GM18873 (cell line): ENCODE results near the gene SH3PXD2B.
A peak's percentile ranks its signal among the peaks of the same experiment; 100 is the strongest.
"Not testable (repeated sequence)": the region's sequence is repeated elsewhere in the genome, so short reads cannot be mapped to it uniquely, and the experiment has no call there.

Experiments used
- ATAC-seq: cut with Tn5 transposase; IDR thresholded peaks from one replicate; pipeline ENCODE4 v1.9.1; 2021; ENCODE audit warnings: mild to moderate bottlenecking, moderate library complexity, moderate number of reproducible peaks; ENCODE audit not compliant: unreplicated experiment, low FRiP score

The SH3PXD2B gene

DNA sequence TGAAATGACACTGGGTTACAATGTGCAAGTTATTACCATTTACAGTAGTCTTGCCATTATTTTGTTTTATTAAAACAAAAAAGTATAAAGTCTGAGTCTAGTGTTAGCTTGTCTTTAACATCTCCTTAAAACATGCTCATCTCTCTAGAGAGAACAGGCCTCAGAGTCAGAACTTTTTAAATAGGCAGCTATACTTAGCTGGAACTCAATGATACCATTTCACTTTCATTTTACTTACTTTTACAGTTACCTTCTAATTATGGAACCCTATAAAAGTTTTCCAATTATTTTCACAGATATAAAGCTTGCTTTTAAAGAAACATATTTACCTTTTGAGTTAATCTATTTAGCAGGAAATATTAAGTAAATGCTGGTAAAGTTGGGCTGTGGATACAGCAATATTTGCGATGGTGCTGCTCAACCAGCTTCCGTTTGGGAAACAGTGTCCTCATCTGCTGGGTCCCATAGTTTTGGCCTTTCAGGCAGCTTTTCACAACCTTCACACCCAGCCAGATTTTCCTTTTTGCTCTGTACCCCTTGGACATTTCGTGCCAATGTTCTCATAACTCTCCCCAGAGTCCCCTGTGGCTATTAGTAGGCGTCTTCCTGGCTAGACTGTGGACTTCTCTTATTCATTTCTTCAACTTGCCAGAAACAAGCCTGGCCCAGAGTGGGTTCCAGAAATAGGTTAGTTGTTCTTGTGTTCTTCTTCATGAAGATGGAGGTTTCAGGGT, 134.4 kb downstream of the SH3PXD2B start:
- ATAC-seq, result no peak

GRCh38 chr5:172315587-172316493, 138.5 kb downstream of the SH3PXD2B start:
- peak; percentile 50 for ATAC-seq

- no peak for ATAC-seq
Observed at GRCh38 chr5:172313915-172314314, 140.4 kb downstream of the SH3PXD2B start.

GRCh38 chr5:172312286-172312685, 142.0 kb downstream of the SH3PXD2B start:
- no peak for ATAC-seq

- ATAC-seq, result no peak
Observed at GRCh38 chr5:172311605-172312004, 142.7 kb downstream of the SH3PXD2B start.

- ATAC-seq, result no peak
Observed at GRCh38 chr5:172311026-172311425, 143.3 kb downstream of the SH3PXD2B start.

- ATAC-seq, result no peak
Observed at GRCh38 chr5:172305380-172305779, 148.9 kb downstream of the SH3PXD2B start.

- ATAC-seq, result no peak
Observed at GRCh38 chr5:172303572-172304335, 150.6 kb downstream of the SH3PXD2B start.

GRCh38 chr5:172303162-172303561, 151.2 kb downstream of the SH3PXD2B start:
- no peak for ATAC-seq

DNA sequence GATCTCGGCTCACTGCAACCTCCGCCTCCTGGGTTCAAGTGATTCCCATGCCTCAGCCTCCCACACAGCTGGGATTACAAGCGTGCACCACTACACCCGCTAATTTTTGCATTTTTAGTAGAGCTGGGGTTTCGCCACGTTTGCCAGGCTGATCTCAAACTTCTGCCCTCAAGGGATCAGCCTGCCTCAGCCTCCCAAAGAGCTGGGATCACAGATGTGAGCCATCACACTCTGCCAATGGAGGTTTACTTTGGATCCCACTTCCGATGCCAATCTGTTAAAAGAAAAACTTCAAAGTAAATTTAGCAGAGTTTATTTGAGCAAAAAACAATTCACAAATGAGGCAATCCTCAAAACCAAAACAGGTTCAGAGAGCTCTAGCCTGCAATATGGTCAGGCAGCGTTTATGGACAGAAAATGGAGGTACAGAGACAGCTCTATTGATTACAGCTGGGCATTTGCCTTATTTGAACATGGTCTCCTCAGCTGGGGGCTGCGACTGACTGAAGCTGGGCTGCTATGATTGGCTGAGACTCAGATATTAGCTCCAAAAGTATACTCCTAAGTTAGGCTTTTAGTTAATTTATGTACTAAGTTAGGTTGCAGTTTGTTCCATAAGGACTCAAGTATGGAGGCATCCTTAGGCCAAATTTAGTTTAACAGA, 152.1 kb downstream of the SH3PXD2B start:
- ATAC-seq, result no peak

DNA sequence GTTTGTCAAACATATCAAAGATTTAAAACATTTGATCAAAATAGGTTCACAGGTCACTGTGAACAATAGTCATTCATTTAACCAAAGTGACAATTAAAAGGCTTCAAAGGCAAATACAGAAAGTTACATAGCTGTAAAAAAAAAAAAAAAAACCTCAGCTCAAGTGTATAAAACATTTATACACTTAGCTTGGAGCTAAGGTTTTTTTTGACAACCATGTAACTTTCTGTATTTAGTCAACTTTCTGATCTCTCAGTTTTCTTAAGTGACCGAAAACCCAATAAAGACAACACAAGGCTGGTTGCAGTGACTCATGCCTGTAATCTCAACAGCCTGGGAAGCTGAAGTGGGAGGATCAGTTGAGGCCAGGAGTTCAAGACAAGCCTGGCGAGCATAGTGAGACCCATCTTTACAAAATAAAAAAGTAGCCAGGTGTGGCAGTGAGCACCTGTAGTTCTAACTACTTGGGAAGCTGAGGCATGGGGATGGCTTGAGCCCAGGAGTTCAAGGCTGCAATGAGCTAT, 154.3 kb downstream of the SH3PXD2B start:
- no peak for ATAC-seq

GRCh38 chr5:172294831-172295230, 159.5 kb downstream of the SH3PXD2B start:
- no peak for ATAC-seq

- no peak for ATAC-seq
Observed at GRCh38 chr5:172293745-172294342, 160.5 kb downstream of the SH3PXD2B start.

DNA sequence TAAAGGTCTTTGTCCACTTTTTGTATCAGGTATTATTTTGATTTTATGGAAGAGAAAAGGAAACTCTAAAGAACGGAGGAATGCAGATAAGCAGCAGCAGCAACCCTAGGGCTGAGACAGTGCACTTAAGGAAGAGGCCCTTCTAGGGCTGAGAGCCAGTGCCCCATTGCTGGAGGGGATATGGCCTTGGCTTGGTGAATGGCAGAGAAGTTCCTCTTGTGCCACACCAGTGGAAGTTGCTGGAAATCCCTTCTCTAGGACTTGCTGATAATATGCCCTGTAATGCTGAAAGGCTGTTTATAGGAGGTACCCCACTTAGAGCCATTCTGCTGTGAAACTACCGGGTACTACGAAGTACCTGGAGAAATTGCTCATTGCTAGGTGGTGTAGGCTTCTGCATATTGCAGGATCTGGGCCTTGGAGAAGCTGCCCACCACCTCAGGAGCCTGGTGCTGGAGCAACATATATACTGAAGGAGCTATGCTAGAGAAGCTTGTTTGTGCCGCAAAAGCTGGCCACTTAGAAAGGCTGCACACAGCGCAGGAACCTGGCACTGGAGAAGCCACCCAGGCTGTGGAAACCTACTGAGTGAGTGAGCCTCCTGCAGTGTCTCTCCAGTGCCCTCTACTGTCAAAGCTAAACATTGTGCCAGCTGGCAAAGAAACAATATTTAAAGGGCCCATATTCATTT, 161.1 kb downstream of the SH3PXD2B start:
- peak; percentile 66 for ATAC-seq

DNA sequence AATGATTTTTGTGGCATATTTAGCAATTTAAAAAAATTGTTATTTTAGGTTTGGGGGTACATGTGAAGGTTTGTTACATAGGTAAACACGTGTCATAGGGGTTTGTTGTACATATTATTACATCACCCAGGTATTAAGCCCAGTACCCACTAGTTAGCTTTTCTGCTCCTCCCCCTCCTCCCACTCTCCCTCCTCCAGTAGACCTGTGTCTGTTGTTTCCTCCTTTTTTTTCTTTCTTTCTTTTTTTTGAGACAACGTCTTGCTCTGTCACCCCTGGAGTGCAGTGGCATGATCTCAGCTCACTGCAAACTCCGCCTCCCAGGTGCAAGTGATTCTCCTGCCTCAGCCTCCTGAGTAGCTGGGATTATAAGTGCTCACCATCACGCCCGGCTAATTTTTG, 162.5 kb downstream of the SH3PXD2B start:
- not testable (repeated sequence) for ATAC-seq

- ATAC-seq, result no peak
Observed at GRCh38 chr5:172288465-172288864, 165.9 kb downstream of the SH3PXD2B start.

DNA sequence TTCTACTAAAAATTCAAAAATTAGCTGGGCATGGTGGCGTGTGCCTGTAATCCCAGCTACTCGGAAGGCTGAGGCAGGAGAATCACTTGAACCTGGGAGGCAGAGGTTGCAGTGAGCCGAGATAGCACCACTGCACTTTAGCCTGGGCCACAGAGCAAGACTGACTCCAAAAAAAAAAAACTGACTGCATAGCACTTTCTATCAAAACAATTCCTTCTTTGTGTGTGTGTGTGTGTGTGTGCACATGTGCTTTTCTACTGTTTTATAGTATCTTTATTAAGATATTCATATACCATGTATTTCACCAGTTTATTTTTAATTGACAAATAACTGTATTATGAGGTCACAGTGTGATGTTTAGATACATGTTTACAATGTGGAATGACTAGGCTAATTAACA, 167.2 kb downstream of the SH3PXD2B start:
- ATAC-seq, result not testable (repeated sequence)

DNA sequence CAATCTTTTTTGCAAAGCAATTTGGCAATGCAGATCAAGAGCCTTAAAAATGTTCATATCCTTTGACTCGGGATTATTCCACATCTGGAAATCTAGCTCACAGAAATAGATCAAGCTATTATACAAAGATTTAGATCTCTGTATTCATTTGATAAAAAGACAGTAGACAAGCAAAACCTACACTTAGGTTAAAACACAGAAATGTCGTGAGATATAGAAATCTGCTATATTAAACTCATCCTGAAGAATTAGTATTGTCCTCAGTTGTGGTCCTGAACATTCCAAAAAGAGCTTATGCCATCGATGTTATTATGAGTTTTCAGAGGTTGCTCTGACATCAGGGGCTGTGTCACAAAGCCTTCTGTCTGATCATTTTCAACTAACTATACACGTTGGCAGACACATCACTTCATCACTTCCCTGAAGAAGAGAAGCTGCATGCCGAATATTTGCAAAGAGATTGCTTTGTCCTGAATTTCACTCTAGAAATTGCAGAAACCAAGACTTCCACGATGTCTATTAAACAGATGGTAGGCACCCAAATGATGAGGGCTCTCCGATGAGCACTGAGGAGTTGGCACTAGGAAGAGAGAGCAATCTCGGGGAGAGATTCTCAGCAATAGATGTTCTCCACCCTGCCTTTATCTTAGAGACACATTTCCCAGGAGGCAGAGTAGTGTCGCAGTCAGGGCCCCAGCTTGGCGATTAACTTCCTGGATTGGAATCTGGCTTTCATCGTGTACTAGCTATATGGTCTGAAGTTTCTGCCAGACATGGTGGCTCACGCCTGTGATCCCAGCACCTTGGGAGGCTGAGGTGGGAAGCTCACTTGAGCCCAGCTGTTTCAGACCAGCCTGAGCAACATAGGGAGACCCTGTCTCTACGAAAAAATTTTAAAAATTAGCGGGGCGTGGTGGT, 168.8 kb downstream of the SH3PXD2B start:
- ATAC-seq, result no peak
